SU-DHL-6 (cell line): Measurements from ENCODE around the gene GKAP1.

Experiments used
- H2AFZ ChIP-seq: fragments of 200-600 bp; sonication (generic); 2 replicates; pipeline ENCODE4 v1.6.1; 2014; ENCODE audit warnings: low read depth, mild to moderate bottlenecking, moderate library complexity, mixed read lengths, antibody characterized with exemption, low read length; ENCODE audit not compliant: severe bottlenecking
- H3F3A ChIP-seq: fragments of 200-600 bp; shearing (Covaris generic); 2 replicates; pipeline ENCODE4 v1.6.0; 2016; ENCODE audit warnings: antibody characterized with exemption, mild to moderate bottlenecking; ENCODE audit not compliant: insufficient read depth
- H3K27ac ChIP-seq: fragments of 200-600 bp; sonication (generic); 2 replicates; pipeline ENCODE4 v1.5.1; 2016; ENCODE audit warnings: low read depth, mild to moderate bottlenecking, low read length, moderate library complexity, mixed read lengths
- H3K27me3 ChIP-seq: fragments of 200-600 bp; sonication (generic), shearing (Covaris generic); 2 replicates; pipeline ENCODE4 v1.6.0; 2014; ENCODE audit warnings: mild to moderate bottlenecking, low read length
- H3K36me3 ChIP-seq: fragments of 200-600 bp; sonication (generic); 2 replicates; pipeline ENCODE4 v1.6.1; 2014; ENCODE audit warnings: mild to moderate bottlenecking, low read length, mixed read lengths
- H3K4me2 ChIP-seq: fragments of 300-600, 200-600 bp; shearing (Covaris generic), sonication (generic); 2 replicates; pipeline ENCODE4 v1.6.0; 2014; ENCODE audit warnings: low read length, low read depth, mild to moderate bottlenecking; ENCODE audit not compliant: poor library complexity, severe bottlenecking
- H3K4me3 ChIP-seq: fragments of 200-600 bp; sonication (generic); 2 replicates; pipeline ENCODE4 v1.5.1; 2014; ENCODE audit warnings: antibody characterized with exemption, low read length, mild to moderate bottlenecking, mixed read lengths; ENCODE audit not compliant: insufficient read depth, poor library complexity, severe bottlenecking
- H3K79me2 ChIP-seq: fragments of 200-600 bp; sonication (generic); 2 replicates; pipeline ENCODE4 v1.6.1; 2014; ENCODE audit warnings: mild to moderate bottlenecking, low read length, moderate library complexity; ENCODE audit not compliant: insufficient read depth
- H3K9ac ChIP-seq: fragments of 200-600 bp; sonication (generic); 2 replicates; pipeline ENCODE4 v1.7.0; 2014; ENCODE audit warnings: mild to moderate bottlenecking, low read length
- H3K9me2 ChIP-seq: fragments of 200-600 bp; sonication (generic); replicated peaks from 2 replicates; pipeline ENCODE4 v1.6.1; 2014; ENCODE audit warnings: low read length; ENCODE audit not compliant: insufficient read depth
- H3K9me3 ChIP-seq: fragments of 200-600 bp; sonication (generic); 2 replicates; pipeline ENCODE4 v1.6.1; 2014; ENCODE audit warnings: low read length, mixed read lengths; ENCODE audit not compliant: insufficient read depth
- H4K20me1 ChIP-seq: fragments of 200-600 bp; sonication (generic); 2 replicates; pipeline ENCODE4 v1.6.1; 2014; ENCODE audit warnings: low read depth, mild to moderate bottlenecking, antibody characterized with exemption, low read length, moderate library complexity, mixed read lengths
- EZH2phosphoT487 ChIP-seq: fragments of 200-600 bp; sonication (generic), shearing (Covaris generic); conservative IDR thresholded peaks from 2 replicates; pipeline ENCODE4 v1.6.1; 2018; ENCODE audit warnings: mild to moderate bottlenecking, antibody characterized with exemption, low read length, moderate library complexity, mixed read lengths
- TF ChIP-seq, protein P1 (sequence below): fragments of 200-600 bp; sonication (generic); IDR thresholded peaks from one replicate; pipeline ENCODE4 v1.5.1; 2017; ENCODE audit warnings: antibody characterized with exemption, mild to moderate bottlenecking, low read length, moderate library complexity; ENCODE audit not compliant: insufficient read depth, poor library complexity, severe bottlenecking

Gene GKAP1

DNA sequence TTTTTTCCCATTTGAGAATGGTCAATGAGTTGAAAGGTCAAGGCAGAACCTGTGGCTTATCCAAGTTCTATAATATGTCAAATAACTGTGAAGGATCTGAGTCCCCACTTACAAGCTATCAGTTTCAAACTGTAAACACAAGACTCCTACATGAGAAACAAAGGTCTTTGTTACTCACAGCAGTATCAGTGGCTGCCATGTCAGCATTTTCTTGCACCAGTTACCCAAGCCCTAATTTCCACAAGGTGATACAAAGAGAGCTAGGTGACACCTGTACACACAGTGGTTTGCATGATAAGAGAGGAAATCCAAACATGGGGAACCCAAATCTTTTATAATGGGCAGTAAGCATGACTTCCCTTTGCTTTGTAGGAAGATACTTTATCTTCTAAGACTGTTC, 101.8 kb downstream of the GKAP1 start:
- Histone ChIP-seq H2AFZ (no peak overlapping the region), H4K20me1 (no peaks in the 10 kb centered on the region), H3K9ac (no peak overlapping the region), H3K4me2 (no peak overlapping the region), H3K27me3 (no peaks in the 10 kb centered on the region), H3K27ac (no peak overlapping the region), H3K4me3 (no peak overlapping the region), H3K9me3 (no peaks in the 10 kb centered on the region), H3K9me2 (no peaks in the 10 kb centered on the region), H3F3A (no peaks in the 10 kb centered on the region), H3K79me2 (no peaks in the 10 kb centered on the region), H3K36me3 (no peaks in the 10 kb centered on the region)
- TF ChIP-seq, protein P1, sequence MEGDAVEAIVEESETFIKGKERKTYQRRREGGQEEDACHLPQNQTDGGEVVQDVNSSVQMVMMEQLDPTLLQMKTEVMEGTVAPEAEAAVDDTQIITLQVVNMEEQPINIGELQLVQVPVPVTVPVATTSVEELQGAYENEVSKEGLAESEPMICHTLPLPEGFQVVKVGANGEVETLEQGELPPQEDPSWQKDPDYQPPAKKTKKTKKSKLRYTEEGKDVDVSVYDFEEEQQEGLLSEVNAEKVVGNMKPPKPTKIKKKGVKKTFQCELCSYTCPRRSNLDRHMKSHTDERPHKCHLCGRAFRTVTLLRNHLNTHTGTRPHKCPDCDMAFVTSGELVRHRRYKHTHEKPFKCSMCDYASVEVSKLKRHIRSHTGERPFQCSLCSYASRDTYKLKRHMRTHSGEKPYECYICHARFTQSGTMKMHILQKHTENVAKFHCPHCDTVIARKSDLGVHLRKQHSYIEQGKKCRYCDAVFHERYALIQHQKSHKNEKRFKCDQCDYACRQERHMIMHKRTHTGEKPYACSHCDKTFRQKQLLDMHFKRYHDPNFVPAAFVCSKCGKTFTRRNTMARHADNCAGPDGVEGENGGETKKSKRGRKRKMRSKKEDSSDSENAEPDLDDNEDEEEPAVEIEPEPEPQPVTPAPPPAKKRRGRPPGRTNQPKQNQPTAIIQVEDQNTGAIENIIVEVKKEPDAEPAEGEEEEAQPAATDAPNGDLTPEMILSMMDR: no peak
- no peak for TF ChIP-seq EZH2phosphoT487

DNA sequence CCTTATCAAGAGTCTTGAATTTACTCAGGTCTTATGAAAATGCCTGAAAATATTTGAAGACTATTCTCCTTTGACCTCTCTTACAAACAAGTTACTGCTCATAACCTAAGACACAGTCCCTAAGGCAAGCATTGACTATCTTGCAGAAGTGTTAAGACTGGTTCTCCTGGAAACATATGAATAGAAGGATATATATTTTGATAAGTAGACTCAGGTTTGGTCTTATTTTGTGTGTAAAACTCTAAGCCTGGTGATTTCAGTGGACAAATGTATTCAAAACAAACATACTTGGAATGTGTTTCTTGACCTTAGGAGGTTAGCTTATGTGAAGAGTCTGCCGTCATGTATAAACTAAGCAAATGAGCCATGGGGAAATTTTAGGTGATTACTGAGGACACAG, 102.3 kb downstream of the GKAP1 start:
- Histone ChIP-seq H3K9me3 (no peaks in the 10 kb centered on the region), H3K4me2 (no peak overlapping the region), H2AFZ (no peak overlapping the region), H3K4me3 (no peak overlapping the region), H3K79me2 (no peaks in the 10 kb centered on the region), H3K9ac (no peak overlapping the region), H3F3A (no peaks in the 10 kb centered on the region), H3K27me3 (no peaks in the 10 kb centered on the region), H4K20me1 (no peaks in the 10 kb centered on the region), H3K9me2 (no peaks in the 10 kb centered on the region), H3K36me3 (no peaks in the 10 kb centered on the region), H3K27ac (no peak overlapping the region)
- TF ChIP-seq, protein P1: no peak
- no peak for TF ChIP-seq EZH2phosphoT487

DNA sequence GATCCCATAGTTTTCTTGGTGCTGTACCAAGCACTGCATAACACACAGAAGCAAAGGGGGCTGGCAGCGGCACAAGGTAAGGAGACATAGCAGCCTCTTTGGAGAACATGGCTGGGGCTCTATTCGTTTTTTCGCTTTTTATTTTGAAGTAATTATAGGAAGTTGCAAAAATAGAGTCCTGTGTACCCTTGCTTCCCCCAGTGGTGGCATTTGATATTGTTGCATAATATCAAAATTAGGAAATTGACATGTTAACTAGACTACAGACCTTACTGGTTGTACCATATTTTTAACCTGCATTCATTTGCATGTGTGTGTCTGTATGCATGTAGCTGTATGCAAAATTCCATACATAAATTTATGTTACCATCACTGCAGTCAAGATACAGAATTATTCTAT, 103.2 kb downstream of the GKAP1 start:
- no peaks in the 10 kb centered on the region for H4K20me1 ChIP-seq
- no peaks in the 10 kb centered on the region for H3K27me3 ChIP-seq
- no peaks in the 10 kb centered on the region for H3K79me2 ChIP-seq
- TF ChIP-seq, protein P1: peak; percentile 32
- TF ChIP-seq EZH2phosphoT487: no peak
- peak overlapping the region; percentile 81 for H2AFZ ChIP-seq
- no peaks in the 10 kb centered on the region for H3K9me3 ChIP-seq
- H3K4me2 ChIP-seq: peak overlapping the region; percentile 32
- no peak overlapping the region for H3K9ac ChIP-seq
- no peak overlapping the region for H3K27ac ChIP-seq
- no peak overlapping the region for H3K4me3 ChIP-seq
- H3K9me2 ChIP-seq: no peaks in the 10 kb centered on the region
- H3F3A ChIP-seq: no peaks in the 10 kb centered on the region
- H3K36me3 ChIP-seq: no peaks in the 10 kb centered on the region
